Naive thymus-derived CD4-positive, alpha-beta T cell (primary cell): ENCODE measurements around the gene RPS3. TPM values are rescaled to one million over a fixed set of nuclear protein-coding genes. Genes with fewer than 3 reads are reported as not detected.

ENCODE experiments used
- ATAC-seq: fragments of 150-1000 bp; cut with Tn5 transposase; 2 replicates; pipeline ENCODE4 v1.10.0; 2021; ENCODE audit warnings: mild to moderate bottlenecking, moderate library complexity
- CTCF ChIA-PET: fragments of 350-600 bp; sonication (Branson Sonifier 250); formaldehyde crosslinking; loops from one replicate; lab custom pipeline; 2021; ENCODE audit warnings: antibody characterized with exemption; lab: Charles Lee
- POLR2A ChIA-PET: fragments of 350-600 bp; sonication (Branson Sonifier 250); formaldehyde crosslinking; loops from one replicate; lab custom pipeline; 2021; ENCODE audit warnings: antibody characterized with exemption, inconsistent platforms; lab: Charles Lee
- DNase-seq, 9 donors: peaks; one replicate each; pipeline versions ENCODE4 v3.0.0 to v3.0.0-alpha.2; 2020 to 2022; ENCODE audit warnings: mixed read lengths in 1 of 9
- H3K27ac ChIP-seq: one replicate; pipeline ENCODE4 v1.7.0; 2013; ENCODE audit warnings: mild to moderate bottlenecking, low read depth, low read length, moderate library complexity
- H3K27me3 ChIP-seq, 2 donors: one replicate each; pipeline ENCODE4 v1.7.0; 2013; ENCODE audit warnings: low read length in 2 of 2, mild to moderate bottlenecking in 2 of 2, moderate library complexity in 2 of 2; ENCODE audit not compliant: control insufficient read depth in 2 of 2, insufficient read depth in 2 of 2
- H3K36me3 ChIP-seq, 3 experiments: 1 replicate in 2 of 3; 2 replicates in 1 of 3; pipeline ENCODE4 v1.7.0; 2013; ENCODE audit warnings: low read length in 3 of 3, mild to moderate bottlenecking in 3 of 3, moderate library complexity in 1 of 3; ENCODE audit not compliant: insufficient read depth in 3 of 3, control insufficient read depth in 2 of 3
- H3K4me1 ChIP-seq, 2 donors: one replicate each; pipeline ENCODE4 v1.7.0; 2013; ENCODE audit warnings: low read length in 2 of 2, mild to moderate bottlenecking in 2 of 2, moderate library complexity in 1 of 2; ENCODE audit not compliant: control insufficient read depth in 2 of 2, insufficient read depth in 2 of 2
- H3K4me3 ChIP-seq: 2 replicates; pipeline ENCODE4 v1.7.0; 2013; ENCODE audit warnings: mild to moderate bottlenecking, low read length
- H3K9me3 ChIP-seq, 3 experiments: 1 replicate in 2 of 3; 2 replicates in 1 of 3; pipeline ENCODE4 v1.7.0; 2013; ENCODE audit warnings: low read length in 3 of 3; ENCODE audit not compliant: control insufficient read depth in 2 of 3
- H3K27ac Mint-ChIP-seq, 9 donors: one replicate each; pipeline ENCODE4 v1.8.0; 2020 to 2022; ENCODE audit warnings: mixed read lengths in 9 of 9, mild to moderate bottlenecking in 8 of 9, moderate library complexity in 5 of 9, inconsistent platforms in 2 of 9
- H3K27me3 Mint-ChIP-seq, 5 donors: one replicate each; pipeline ENCODE4 v1.8.0; 2021 to 2022; ENCODE audit warnings: mixed read lengths in 5 of 5, mild to moderate bottlenecking in 1 of 5
- H3K36me3 Mint-ChIP-seq, 5 donors: one replicate each; pipeline ENCODE4 v1.8.0; 2020 to 2022; ENCODE audit warnings: mixed read lengths in 5 of 5, mild to moderate bottlenecking in 3 of 5, inconsistent platforms in 1 of 5
- H3K4me1 Mint-ChIP-seq, 7 donors: one replicate each; pipeline ENCODE4 v1.8.0; 2020 to 2022; ENCODE audit warnings: mixed read lengths in 7 of 7, mild to moderate bottlenecking in 3 of 7, inconsistent platforms in 1 of 7
- H3K4me3 Mint-ChIP-seq, 10 donors: one replicate each; pipeline ENCODE4 v1.8.0; 2020 to 2022; ENCODE audit warnings: mild to moderate bottlenecking in 10 of 10, mixed read lengths in 10 of 10, moderate library complexity in 6 of 10, inconsistent platforms in 2 of 10
- H3K9me3 Mint-ChIP-seq, 11 donors: one replicate each; pipeline ENCODE4 v1.8.0; 2020 to 2022; ENCODE audit warnings: mixed read lengths in 11 of 11, mild to moderate bottlenecking in 4 of 11, inconsistent platforms in 1 of 11, moderate library complexity in 1 of 11
- intact Hi-C, 2 donors: fragments of 100-400 bp; cut with micrococcal nuclease; formaldehyde crosslinking; loops; one replicate each; pipeline ENCODE4 v1.15.1; 2023
- polyA plus RNA-seq, 2 donors: library from polyadenylated mRNA; unstranded; fragments of 300-500 nt; fragmentation: Illumina TruSeq; gene quantifications; one replicate each; pipeline ENCODE4 v1.2.3, GENCODE V29; 2021
- total RNA-seq, 6 experiments: library from RNA in 5 of 6; stranded (reverse) in 5 of 6; gene quantifications; 1 replicate in 5 of 6; 2 replicates in 1 of 6; pipeline ENCODE4 v1.2.3 and lab custom pipeline; 2021 to 2026

RPS3 gene
- total and polyA plus RNA-seq, 7 experiments from 2014 or later, result 3,135 to 7,167 (median 5,170) TPM

DNA sequence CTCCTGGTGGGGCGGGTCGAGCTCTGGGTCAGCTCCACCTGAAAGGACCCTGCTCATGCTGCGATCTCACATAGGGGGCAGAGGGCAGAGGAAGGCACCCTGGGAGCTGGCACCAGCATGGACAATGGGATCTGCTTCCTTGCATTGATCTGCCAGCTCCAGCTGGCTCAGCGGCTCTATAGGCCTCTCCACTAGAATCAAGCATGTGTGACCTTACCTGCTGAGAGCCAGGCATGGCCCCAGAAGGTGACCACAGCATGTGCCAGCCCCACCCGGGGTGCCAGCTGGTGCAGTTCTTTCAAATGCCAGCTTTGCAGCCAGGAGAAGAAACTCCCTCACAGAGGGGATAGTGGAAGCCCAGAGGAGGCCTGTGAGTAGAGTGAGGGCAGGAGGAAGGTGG lies 55.7 kb downstream of the RPS3 start:
- intact Hi-C loops, result no loop called here
- Histone ChIP-seq H3K36me3 (no peaks in the 10 kb centered on the region), H3K4me1 (no peaks in the 10 kb centered on the region), H3K27me3 (no peaks in the 10 kb centered on the region), H3K9me3 (no peaks in the 10 kb centered on the region), H3K27ac (no peak overlapping the region), H3K4me3 (no peak overlapping the region)
- Mint-ChIP-seq H3K36me3 (peaks cover 0 to 8% (median 3%) of the 10 kb centered on the region in 5 donors), H3K27ac (no peak overlapping the region), H3K4me3 (no peak overlapping the region), H3K4me1 (no peaks in the 10 kb centered on the region), H3K27me3 (no peaks in the 10 kb centered on the region), H3K9me3 (no peaks in the 10 kb centered on the region)
- no peak for DNase-seq
- ATAC-seq, result no peak
- POLR2A ChIA-PET, result no interaction called here
- CTCF ChIA-PET, result interaction anchor here (0.8 to 1.5 kb wide), 2 partner anchors 9 to 10 kb away, joined by 3 read pairs; no protein-coding TSS in a partner anchor

Other genes starting within 250 kb of the RPS3 start
- 1 to 10 TPM in 2 of 5 experiments, under 1 TPM in 2, not detected in 1; 0.19 to 4.3 (median 1.9) TPM for gene SLCO2B1, start 248.4 kb upstream of the RPS3 start, total RNA-seq
- not detected for gene SLCO2B1, start 248.4 kb upstream of the RPS3 start, polyA plus RNA-seq
- under 1 TPM; 0.15 to 0.58 (median 0.27) TPM for gene TPBGL, start 158.7 kb upstream of the RPS3 start, total RNA-seq
- under 1 TPM in 1 of 2 donors, not detected in 1; 0.40 TPM for gene TPBGL, start 158.7 kb upstream of the RPS3 start, polyA plus RNA-seq
- gene ARRB1, start 47.9 kb upstream of the RPS3 start, total RNA-seq, result 100 to 1,000 TPM in 1 of 5 experiments, 10 to 100 TPM in 4; 47.8 to 104 (median 63.9) TPM
- gene ARRB1, start 47.9 kb upstream of the RPS3 start, polyA plus RNA-seq, result 1 to 10 TPM; 7.5 to 9.0 TPM
- 1 to 10 TPM in 3 of 5 experiments, under 1 TPM in 2; 0.60 to 1.4 (median 1.1) TPM for gene KLHL35, start 33.7 kb downstream of the RPS3 start, total RNA-seq
- gene KLHL35, start 33.7 kb downstream of the RPS3 start, polyA plus RNA-seq, result under 1 TPM; 0.57 to 0.60 TPM
- 10 to 100 TPM; 18.0 to 50.3 (median 24.7) TPM for gene GDPD5, start 126.4 kb downstream of the RPS3 start, total RNA-seq
- gene GDPD5, start 126.4 kb downstream of the RPS3 start, polyA plus RNA-seq, result 1 to 10 TPM; 3.9 to 7.1 TPM
- gene SERPINH1, start 162.7 kb downstream of the RPS3 start, total RNA-seq, result 10 to 100 TPM in 3 of 5 experiments, 1 to 10 TPM in 2; 5.1 to 19.9 (median 13.2) TPM
- 1 to 10 TPM; 2.9 to 7.8 TPM for gene SERPINH1, start 162.7 kb downstream of the RPS3 start, polyA plus RNA-seq